ENCODE measurements around the gene CDR2. TPM values are rescaled to one million over a fixed set of nuclear protein-coding genes. Genes with fewer than 3 reads are reported as not detected.

Gene CDR2
- total and polyA plus RNA-seq, 2 of the 13 experiments (the other 11 are each of a cell fraction or from before 2014, with no cell fraction given) = 59.0 to 78.9 TPM

GRCh38 chr16:22353933-22354541, 20.4 kb downstream of the CDR2 start (continued):
- no peak for TF ChIP-seq MIER3 (CRISPR knock-in tag; IDR thresholded peaks at IDR 0.05; ENCODE audit: borderline replicate concordance)
- no peak for TF ChIP-seq SUZ12 (IDR thresholded peaks at IDR 0.05; ENCODE audit: low read depth, low read length)
- no peak for TF ChIP-seq ZNF343 (CRISPR knock-in tag; IDR thresholded peaks at IDR 0.05)
- no peak for TF ChIP-seq PLRG1 (conservative IDR thresholded peaks at IDR 0.05)
- TF ChIP-seq ZBTB1 (CRISPR knock-in tag; IDR thresholded peaks at IDR 0.05; ENCODE audit: borderline replicate concordance) = no peak
- no peak for TF ChIP-seq TIGD3 (CRISPR knock-in tag; IDR thresholded peaks at IDR 0.05; ENCODE audit: borderline replicate concordance)
- 0 out of 2 replicates have a peak, but pooled peaks have one; percentile 36 for TF ChIP-seq IKZF5 (CRISPR knock-in tag; IDR thresholded peaks at IDR 0.05)
- no peak for TF ChIP-seq PHF8 (CRISPR knock-in tag; IDR thresholded peaks at IDR 0.05)
- TF ChIP-seq ZNF225 (CRISPR knock-in tag; IDR thresholded peaks at IDR 0.05) = no peak
- TF ChIP-seq FLYWCH1 (CRISPR knock-in tag; IDR thresholded peaks at IDR 0.05) = no peak
- no peak for TF ChIP-seq ZNF616 (CRISPR knock-in tag; IDR thresholded peaks at IDR 0.05; ENCODE audit: low read depth)
- no peak for TF ChIP-seq KDM4B (CRISPR knock-in tag; IDR thresholded peaks at IDR 0.05)
- TF ChIP-seq ZNF512B (CRISPR knock-in tag; IDR thresholded peaks at IDR 0.05; ENCODE audit: borderline replicate concordance) = peak; percentile 91; the same call in 1 of the 2 replicates
- TF ChIP-seq ZNF687 (CRISPR knock-in tag; IDR thresholded peaks at IDR 0.05) = no peak
- 0 out of 2 replicates have a peak, but pooled peaks have one; percentile 4 for TF ChIP-seq SMAD3 (CRISPR knock-in tag; IDR thresholded peaks at IDR 0.05)
- no peak for TF ChIP-seq ZNF350 (CRISPR knock-in tag; IDR thresholded peaks at IDR 0.05; ENCODE audit: borderline replicate concordance, low read depth)
- peak; percentile 49; the same call in 1 of the 2 replicates for TF ChIP-seq HMG20A (CRISPR knock-in tag; IDR thresholded peaks at IDR 0.05; ENCODE audit: borderline replicate concordance)
- TF ChIP-seq CEBPB (IDR thresholded peaks at IDR 0.05; ENCODE audit: borderline replicate concordance, low read depth, low read length) = peak; percentile 46; the same call in 1 of the 2 replicates
- no peak for TF ChIP-seq PRPF4 (IDR thresholded peaks at IDR 0.05; ENCODE audit: low read depth, low read length, poor library complexity, severe bottlenecking)
- TF ChIP-seq NCOA5 (CRISPR knock-in tag; IDR thresholded peaks at IDR 0.05) = no peak
- TF ChIP-seq HNRNPL (IDR thresholded peaks at IDR 0.05; ENCODE audit: low read depth, low read length) = no peak
- no peak for TF ChIP-seq EEA1 (CRISPR knock-in tag; IDR thresholded peaks at IDR 0.05; ENCODE audit: borderline replicate concordance)

All from HepG2 (cell line).